ENCODE results near the gene PRTFDC1.

DNA sequence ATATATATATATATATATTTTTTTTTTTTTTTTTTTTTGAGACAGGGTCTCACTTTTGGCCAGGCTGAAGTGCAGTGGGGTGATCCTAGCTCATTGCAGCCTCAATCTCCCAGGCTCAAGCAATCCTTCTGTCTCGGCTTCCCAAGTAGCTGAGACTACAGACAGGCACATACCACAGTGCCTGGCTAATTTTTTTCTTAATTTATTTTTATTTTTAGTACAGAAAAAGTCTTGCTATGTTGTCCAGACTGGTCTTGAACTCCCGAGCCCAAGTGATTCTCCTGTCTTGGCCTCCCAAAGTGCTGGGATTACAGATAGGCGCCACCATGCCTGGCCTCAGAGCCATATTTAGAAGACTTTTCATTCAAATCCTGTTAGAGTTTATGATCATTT is 79.6 kb downstream of the PRTFDC1 start:
- TF ChIP-seq, protein P1, sequence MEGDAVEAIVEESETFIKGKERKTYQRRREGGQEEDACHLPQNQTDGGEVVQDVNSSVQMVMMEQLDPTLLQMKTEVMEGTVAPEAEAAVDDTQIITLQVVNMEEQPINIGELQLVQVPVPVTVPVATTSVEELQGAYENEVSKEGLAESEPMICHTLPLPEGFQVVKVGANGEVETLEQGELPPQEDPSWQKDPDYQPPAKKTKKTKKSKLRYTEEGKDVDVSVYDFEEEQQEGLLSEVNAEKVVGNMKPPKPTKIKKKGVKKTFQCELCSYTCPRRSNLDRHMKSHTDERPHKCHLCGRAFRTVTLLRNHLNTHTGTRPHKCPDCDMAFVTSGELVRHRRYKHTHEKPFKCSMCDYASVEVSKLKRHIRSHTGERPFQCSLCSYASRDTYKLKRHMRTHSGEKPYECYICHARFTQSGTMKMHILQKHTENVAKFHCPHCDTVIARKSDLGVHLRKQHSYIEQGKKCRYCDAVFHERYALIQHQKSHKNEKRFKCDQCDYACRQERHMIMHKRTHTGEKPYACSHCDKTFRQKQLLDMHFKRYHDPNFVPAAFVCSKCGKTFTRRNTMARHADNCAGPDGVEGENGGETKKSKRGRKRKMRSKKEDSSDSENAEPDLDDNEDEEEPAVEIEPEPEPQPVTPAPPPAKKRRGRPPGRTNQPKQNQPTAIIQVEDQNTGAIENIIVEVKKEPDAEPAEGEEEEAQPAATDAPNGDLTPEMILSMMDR (IDR thresholded peaks at IDR 0.05 in 8 of 11, conservative IDR thresholded peaks at IDR 0.05 in 3 of 11) = no peak
- no peak for TF ChIP-seq POLR2A (IDR thresholded peaks at IDR 0.05)
- no peak for TF ChIP-seq POLR2AphosphoS5 (IDR thresholded peaks at IDR 0.05)
